Large intestine (tissue), 3 donors: ENCODE data around the gene LETMD1. TPM values are rescaled to one million over a fixed set of nuclear protein-coding genes. Genes with fewer than 3 reads are reported as not detected.

Experiments
- DNase-seq, 2 donors: peaks; one replicate each; pipeline versions ENCODE4 v3.0.0 to v3.0.0-alpha.2; 2013
- H3K27ac ChIP-seq: one replicate; pipeline ENCODE4 v1.5.1; 2013; ENCODE audit warnings: low read length
- H3K27me3 ChIP-seq: 2 replicates; pipeline ENCODE4 v1.6.1; 2013; ENCODE audit warnings: low read length; ENCODE audit not compliant: control insufficient read depth, insufficient read depth
- H3K36me3 ChIP-seq: 2 replicates; pipeline ENCODE4 v1.6.1; 2013; ENCODE audit warnings: low read length; ENCODE audit not compliant: control insufficient read depth, insufficient read depth
- H3K4me1 ChIP-seq: one replicate; pipeline ENCODE4 v1.6.1; 2013; ENCODE audit warnings: low read length; ENCODE audit not compliant: control insufficient read depth, insufficient read depth
- H3K4me3 ChIP-seq: one replicate; pipeline ENCODE4 v1.5.1; 2013; ENCODE audit warnings: low read length
- H3K9me3 ChIP-seq: one replicate; pipeline ENCODE4 v1.6.1; 2013; ENCODE audit warnings: mild to moderate bottlenecking, low read depth, low read length, moderate library complexity; ENCODE audit not compliant: control insufficient read depth
- WGBS: methylation state at CpG from one replicate; pipeline ENCODE4 v1.1.5; 2013; ENCODE audit warnings: low lambda C conversion rate; ENCODE audit not compliant: insufficient coverage; 5-methylcytosine and 5-hydroxymethylcytosine counted together
- polyA plus RNA-seq: library from polyadenylated mRNA; unstranded; fragments of 120-200 nt; gene quantifications from one replicate; pipeline ENCODE4 v1.2.1, GENCODE V29; 2013

The LETMD1 gene
- polyA plus RNA-seq, 1 donor: 180 TPM

DNA sequence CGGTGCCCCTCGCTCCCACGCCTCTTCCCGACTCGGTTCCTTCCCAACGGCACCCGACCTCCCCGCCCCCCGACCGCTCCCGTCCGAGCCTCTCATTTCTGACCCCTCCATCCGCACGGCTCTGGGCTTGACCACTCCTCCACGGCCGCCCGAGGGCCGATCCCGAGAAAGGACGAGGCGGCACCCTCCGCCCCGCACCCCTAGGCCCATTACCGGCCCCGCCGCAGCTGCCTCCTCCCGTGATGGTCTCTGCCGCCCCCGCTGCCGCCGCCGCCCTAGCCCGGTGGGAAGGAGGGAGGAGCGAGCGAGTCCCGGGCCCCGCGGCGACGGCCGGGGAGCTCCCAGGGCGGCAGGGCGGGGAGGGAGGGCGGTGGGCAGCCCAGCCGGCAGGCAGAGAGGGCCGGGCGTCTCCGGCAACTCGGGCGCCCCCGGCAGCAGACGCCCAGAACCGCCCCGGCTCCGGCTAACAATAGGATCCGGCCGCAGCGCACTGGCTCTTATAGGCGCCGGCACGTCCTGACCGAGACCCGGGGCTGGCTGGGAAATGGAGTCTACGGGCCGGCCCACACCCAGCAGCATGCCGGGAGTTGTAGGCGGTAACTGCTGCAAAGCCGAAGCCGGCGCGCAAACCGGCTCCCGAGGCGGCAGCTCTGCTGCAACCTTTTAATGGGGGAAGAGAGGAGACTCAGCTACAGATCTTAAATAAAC, 35.2 kb downstream of the LETMD1 start, which contains the start of gene CSRNP2:
Gene CSRNP2 (minus strand): TSS at position 471 of the 708 bp plus-strand sequence. CDS start 7,035 bp downstream, outside the sequence.
- H3K27me3 ChIP-seq: no peaks in the 10 kb centered on the region
- peak within 1 kb of the TSS; percentile 87 for H3K4me3 ChIP-seq
- peak; percentile 96 to 98 for DNase-seq
- peak within 1 kb of the TSS; percentile 78 for H3K27ac ChIP-seq
- WGBS: 10% methylated on average over 2 of the region's 74 CpGs
- peaks cover 5% of the 10 kb centered on the region for H3K4me1 ChIP-seq
- no peaks in the 10 kb centered on the region for H3K9me3 ChIP-seq
- H3K36me3 ChIP-seq: no peaks in the 10 kb centered on the region

DNA sequence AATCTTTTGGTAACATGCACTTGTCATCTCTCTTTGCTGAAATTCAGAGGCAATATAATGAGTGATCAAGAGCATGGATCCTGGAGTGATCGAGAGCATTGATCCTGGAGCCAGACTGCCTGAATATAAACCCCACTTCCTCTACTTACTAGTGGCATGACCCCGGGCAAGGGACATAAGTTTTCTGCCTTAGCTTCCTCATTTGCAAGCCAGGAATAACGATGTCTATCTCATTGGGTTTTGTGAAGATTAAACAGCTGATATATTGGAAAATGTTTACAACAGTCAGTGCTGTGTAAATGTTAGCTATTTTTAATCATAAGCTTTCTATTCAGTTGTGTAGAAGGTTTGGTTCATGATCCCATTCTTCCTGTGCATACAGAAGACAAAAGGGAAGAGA, 37.6 kb downstream of the LETMD1 start:
- no peaks in the 10 kb centered on the region for H3K9me3 ChIP-seq
- H3K4me3 ChIP-seq: no peak overlapping the region
- peaks cover 2% of the 10 kb centered on the region for H3K36me3 ChIP-seq
- peaks cover 5% of the 10 kb centered on the region for H3K4me1 ChIP-seq
- no peaks in the 10 kb centered on the region for H3K27me3 ChIP-seq
- WGBS: 60% methylated on average over 1 of the region's 3 CpGs
- no peak overlapping the region for H3K27ac ChIP-seq
- DNase-seq: no peak

DNA sequence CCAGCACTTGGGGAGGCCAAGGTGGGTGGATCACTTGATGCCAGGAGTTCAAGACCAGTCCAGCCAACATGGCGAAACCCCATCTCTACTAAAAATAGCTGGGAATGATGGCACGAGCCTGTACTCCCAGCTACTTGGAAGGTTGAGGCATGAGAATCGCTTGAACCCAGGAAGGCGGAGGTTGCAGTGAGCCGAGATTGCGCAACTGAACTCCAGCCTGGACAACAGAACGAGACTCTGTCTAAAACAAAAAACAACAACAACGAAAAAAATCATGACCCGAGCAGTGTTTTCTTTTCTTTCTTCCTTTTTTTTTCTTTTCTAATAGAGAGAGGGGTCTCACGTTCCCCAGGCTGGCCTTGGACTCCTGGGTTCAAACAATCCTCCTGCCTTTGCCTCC, 38.8 kb downstream of the LETMD1 start:
- Histone ChIP-seq H3K27me3 (no peaks in the 10 kb centered on the region), H3K9me3 (no peaks in the 10 kb centered on the region), H3K4me1 (peaks cover 4% of the 10 kb centered on the region), H3K27ac (no peak overlapping the region), H3K36me3 (peaks cover 6% of the 10 kb centered on the region), H3K4me3 (no peak overlapping the region)
- DNase-seq: no peak
- WGBS: no CpG with 5 or more reads among the region's 10 CpGs

DNA sequence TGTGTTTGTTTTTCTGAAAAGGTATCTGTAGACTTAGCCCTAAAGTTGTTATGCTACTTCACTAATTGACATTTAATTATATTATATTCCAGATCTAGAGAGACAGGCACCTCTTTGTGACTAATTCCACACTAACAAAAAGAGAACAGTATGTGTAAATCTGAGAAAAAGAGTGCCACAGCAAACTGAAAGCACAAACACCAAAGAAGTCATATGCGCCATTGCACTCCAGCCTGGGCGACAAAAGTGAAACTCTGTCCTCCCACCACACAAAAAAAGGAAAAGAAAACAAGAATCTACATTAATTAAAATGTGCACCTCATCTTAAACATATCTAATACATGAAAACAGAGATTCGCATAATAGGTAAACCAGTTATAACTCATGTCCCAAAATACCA, 39.7 kb downstream of the LETMD1 start:
- no peaks in the 10 kb centered on the region for H3K27me3 ChIP-seq
- H3K4me3 ChIP-seq: no peak overlapping the region
- no peaks in the 10 kb centered on the region for H3K4me1 ChIP-seq
- peaks cover 6% of the 10 kb centered on the region for H3K36me3 ChIP-seq
- no peaks in the 10 kb centered on the region for H3K9me3 ChIP-seq
- no peak overlapping the region for H3K27ac ChIP-seq
- WGBS: 100% methylated on average over 2 of the region's 3 CpGs
- DNase-seq: no peak

DNA sequence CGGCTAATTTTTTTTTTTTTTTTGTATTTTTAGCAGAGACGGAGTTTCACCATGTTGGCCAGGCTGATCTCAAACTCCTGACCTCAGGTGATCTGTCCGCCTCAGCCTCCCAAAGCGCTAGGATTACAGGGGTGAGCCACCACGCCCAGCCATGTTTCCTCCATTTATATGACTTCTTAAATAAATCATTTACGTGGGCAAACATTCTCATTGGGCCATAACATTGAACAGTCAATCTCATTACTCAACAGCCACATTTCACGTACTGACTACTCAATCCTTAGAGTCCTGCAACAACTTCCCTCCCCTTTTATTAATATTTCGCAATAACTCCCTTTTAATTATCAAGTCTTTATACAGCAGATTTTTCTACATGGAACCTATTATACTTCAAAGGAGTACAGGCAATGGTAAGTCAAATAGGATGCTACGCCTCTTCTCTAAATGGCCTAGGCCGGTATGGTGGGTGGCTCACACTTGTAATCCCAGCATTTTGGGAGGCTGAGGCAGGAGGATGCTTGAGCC, 42.6 kb downstream of the LETMD1 start:
- no peak for DNase-seq
- Histone ChIP-seq H3K4me1 (no peaks in the 10 kb centered on the region), H3K36me3 (peaks cover 21% of the 10 kb centered on the region), H3K9me3 (no peaks in the 10 kb centered on the region), H3K27ac (no peak overlapping the region), H3K27me3 (no peaks in the 10 kb centered on the region), H3K4me3 (no peak overlapping the region)
- 100% methylated on average over 1 of the region's 10 CpGs for WGBS

DNA sequence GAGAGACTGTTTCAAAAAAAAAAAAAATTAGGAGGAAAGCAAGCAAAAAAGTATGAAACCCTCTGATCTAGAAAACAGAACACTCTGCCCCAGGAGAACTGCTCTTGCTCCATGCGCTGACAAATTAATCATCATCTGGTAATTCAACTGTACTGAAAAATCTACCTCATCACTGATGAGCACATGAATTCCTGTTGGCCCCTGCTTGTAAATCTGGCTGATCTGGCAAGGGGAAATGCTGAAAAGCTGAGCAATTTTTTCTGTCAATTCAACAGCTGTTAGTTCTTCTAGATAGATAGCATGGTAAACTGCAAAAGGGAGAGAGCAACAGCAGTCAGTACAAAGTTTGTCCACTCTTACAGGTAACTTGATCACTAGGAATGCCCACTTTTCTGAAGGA, 50.5 kb downstream of the LETMD1 start:
- DNase-seq: no peak
- no peak overlapping the region for H3K27ac ChIP-seq
- H3K4me1 ChIP-seq: no peaks in the 10 kb centered on the region
- H3K4me3 ChIP-seq: no peak overlapping the region
- no peaks in the 10 kb centered on the region for H3K27me3 ChIP-seq
- peaks cover 75% of the 10 kb centered on the region for H3K36me3 ChIP-seq
- H3K9me3 ChIP-seq: no peaks in the 10 kb centered on the region
- WGBS: no CpG with 5 or more reads among the region's 1 CpG

DNA sequence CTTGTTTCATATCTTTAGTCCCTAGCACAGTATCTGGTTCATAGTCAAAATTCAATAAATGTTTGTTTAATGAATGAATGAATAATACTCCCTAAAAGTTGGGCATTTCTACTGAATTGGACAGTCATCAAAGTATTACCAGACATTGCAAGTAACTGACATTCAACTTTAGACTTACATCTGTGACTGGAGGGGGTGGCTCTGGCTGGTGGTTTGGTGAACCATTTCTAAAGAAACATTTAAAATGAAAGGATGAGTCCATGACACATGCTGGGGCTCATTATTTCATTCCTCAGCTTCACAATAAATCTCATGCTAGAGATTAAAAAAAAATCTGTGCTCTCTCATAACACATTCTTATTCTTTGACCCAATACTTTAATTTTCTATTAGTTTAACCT, 55.9 kb downstream of the LETMD1 start:
- DNase-seq: no peak
- Histone ChIP-seq H3K27me3 (no peaks in the 10 kb centered on the region), H3K36me3 (peaks cover 70% of the 10 kb centered on the region), H3K27ac (no peak overlapping the region), H3K9me3 (no peaks in the 10 kb centered on the region), H3K4me3 (no peak overlapping the region), H3K4me1 (no peaks in the 10 kb centered on the region)

DNA sequence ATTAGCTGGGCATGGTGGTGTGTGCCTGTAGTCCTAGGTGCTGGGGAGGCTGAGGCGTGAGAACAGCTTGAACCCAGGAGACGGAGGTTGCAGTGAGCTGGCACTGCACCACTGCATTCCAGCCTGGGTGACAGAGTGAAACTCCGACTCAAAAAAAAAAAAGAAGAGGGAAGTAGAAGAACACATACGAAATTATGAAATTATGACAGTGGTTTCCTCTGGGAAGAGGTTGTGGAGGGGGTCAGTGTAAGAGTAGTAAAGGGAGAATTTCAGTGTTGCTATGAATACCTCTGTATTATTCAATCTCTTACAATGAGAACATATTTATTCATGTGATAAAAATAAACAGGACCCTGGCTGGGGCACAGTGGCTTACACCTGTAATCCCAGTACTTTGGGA, 60.0 kb downstream of the LETMD1 start:
- H3K4me3 ChIP-seq: no peak overlapping the region
- no peaks in the 10 kb centered on the region for H3K4me1 ChIP-seq
- H3K36me3 ChIP-seq: peaks cover 58% of the 10 kb centered on the region
- no peak for DNase-seq
- H3K27ac ChIP-seq: no peak overlapping the region
- no peaks in the 10 kb centered on the region for H3K27me3 ChIP-seq
- 90% methylated on average over 2 of the region's 4 CpGs for WGBS
- no peaks in the 10 kb centered on the region for H3K9me3 ChIP-seq

Other genes starting within 250 kb of the LETMD1 start
- 0.01 TPM for gene TMPRSS12, start 205.4 kb upstream of the LETMD1 start, polyA plus RNA-seq
- gene HIGD1C, start 95.8 kb upstream of the LETMD1 start, polyA plus RNA-seq: not detected
- gene SLC11A2, start 21.9 kb upstream of the LETMD1 start, polyA plus RNA-seq: 73.1 TPM
- gene CSRNP2, start 35.3 kb downstream of the LETMD1 start, polyA plus RNA-seq: 18.9 TPM
- gene TFCP2, start 124.8 kb downstream of the LETMD1 start, polyA plus RNA-seq: 31.6 TPM
- 6.8 TPM for gene POU6F1, start 169.7 kb downstream of the LETMD1 start, polyA plus RNA-seq
- 398 TPM for gene DAZAP2, start 190.5 kb downstream of the LETMD1 start, polyA plus RNA-seq
- 25.3 TPM for gene SMAGP, start 222.1 kb downstream of the LETMD1 start, polyA plus RNA-seq